ENCODE measurements around the gene FAM120AOS.

The FAM120AOS gene

DNA sequence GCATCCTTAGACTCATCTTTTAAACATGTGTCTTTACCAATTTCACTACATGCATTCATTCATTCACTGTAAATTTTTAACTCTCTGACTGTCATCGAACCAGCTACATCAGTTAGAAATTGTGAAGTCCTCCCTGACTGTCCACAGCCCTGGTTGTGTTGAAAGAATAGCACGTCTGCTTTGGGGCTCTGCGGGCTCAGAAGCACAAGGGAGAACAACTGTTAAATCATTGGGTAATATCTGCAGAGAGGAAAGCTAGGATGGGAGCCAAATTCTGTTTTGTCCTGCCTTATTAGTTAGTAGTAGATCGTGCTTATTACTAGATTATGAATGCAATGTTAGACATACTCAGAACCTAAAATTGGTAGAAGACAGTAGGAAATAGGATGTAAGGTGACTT, 26.3 kb upstream of the FAM120AOS start:
- H3K4me3 ChIP-seq (ENCODE audit: low read depth, low read length): no peak overlapping the region
- DNase-seq (ENCODE audit: low read depth): no peak
- no peak for TF ChIP-seq CTCF (IDR thresholded peaks at IDR 0.05; ENCODE audit: low read depth, low read length, missing control alignments)
- in situ Hi-C loops (cut with HindIII; ENCODE audit: low sequenced_read_pairs): no loop called here

DNA sequence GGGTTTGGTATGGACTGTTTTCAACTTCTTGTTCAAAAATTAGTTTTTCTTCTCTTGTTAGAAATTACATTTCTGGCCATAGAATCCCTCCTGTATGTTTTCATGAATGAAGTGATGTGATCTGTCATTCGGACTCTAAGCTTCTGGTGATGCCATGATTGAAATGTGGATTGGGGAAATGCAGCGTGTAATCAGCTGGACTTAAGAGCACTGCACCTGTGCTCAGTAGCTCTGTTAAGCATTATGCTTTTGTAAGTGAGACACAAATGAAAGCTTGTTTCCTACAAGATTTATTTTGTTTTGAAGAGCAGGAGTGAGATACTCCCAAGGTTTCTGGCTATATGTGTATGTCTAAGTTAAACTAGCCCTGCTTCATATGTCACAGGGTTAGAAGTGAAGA, 24.0 kb upstream of the FAM120AOS start:
- no peak for TF ChIP-seq CTCF (IDR thresholded peaks at IDR 0.05; ENCODE audit: low read depth, low read length, missing control alignments)
- DNase-seq (ENCODE audit: low read depth): no peak
- in situ Hi-C loops (cut with HindIII; ENCODE audit: low sequenced_read_pairs): no loop called here
- H3K4me3 ChIP-seq (ENCODE audit: low read depth, low read length): no peak overlapping the region

DNA sequence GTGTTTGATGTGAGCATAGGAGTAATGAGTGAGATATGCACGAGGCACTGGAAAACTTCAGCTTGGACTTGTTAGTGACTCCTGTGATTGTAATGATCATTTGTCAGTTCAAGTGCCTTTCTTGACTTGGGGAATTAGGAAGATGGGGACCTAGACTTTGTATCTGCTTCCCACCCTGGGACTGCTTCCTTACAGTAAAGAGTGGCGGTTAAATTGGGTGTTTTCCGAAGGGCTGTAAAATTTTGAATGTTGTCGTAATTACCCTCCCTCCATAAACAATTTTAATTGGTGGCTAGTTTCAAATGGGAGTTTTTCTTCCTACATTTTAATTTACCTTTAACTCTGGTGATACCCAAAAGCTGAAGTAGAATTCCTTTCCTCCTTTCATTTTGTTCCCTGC, 23.5 kb upstream of the FAM120AOS start:
- H3K4me3 ChIP-seq (ENCODE audit: low read depth, low read length): no peak overlapping the region
- DNase-seq (ENCODE audit: low read depth): no peak
- in situ Hi-C loops (cut with HindIII; ENCODE audit: low sequenced_read_pairs): no loop called here
- TF ChIP-seq CTCF (IDR thresholded peaks at IDR 0.05; ENCODE audit: low read depth, low read length, missing control alignments): no peak

DNA sequence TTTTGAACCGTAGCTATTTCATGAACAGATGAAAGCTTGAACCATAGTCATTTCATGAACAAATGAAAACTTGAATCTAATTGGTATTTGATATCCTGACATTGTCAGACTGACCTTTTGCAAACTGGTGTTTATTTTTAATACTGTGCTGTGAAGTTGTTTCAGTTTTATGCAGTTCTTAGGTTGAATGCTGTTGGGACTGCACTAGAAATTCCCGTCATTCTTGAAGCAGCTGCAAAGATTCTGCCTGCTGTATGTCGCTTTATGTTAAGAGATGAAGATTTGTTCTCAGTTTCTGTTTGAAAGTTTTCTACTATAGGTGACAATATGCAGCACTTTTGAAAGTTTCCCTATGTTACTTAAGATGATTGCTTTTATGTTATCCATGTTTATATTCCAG, 22.5 kb upstream of the FAM120AOS start:
- no peak for DNase-seq (ENCODE audit: low read depth)
- in situ Hi-C loops (cut with HindIII; ENCODE audit: low sequenced_read_pairs): no loop called here

DNA sequence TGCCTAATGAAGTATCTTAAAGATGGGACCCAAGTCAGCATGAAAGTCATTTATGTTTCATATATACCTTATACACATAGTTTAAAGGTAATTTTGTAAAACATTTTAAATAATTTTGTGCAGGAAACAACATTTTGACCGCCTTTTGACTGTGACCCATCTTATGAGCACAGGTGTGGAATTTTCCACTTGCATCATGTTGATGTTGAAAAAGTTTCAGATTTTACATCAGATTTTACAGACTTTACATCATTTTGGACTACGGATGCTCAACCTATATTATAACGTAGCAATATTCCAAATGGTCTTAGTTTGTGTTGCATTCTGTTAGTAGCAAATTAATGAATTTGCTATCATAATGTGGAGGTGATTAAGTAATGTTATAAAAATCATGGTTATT, 21.7 kb upstream of the FAM120AOS start:
- no peak overlapping the region for H3K4me3 ChIP-seq (ENCODE audit: low read depth, low read length)
- TF ChIP-seq CTCF (IDR thresholded peaks at IDR 0.05; ENCODE audit: low read depth, low read length, missing control alignments): no peak
- in situ Hi-C loops (cut with HindIII; ENCODE audit: low sequenced_read_pairs): no loop called here
- DNase-seq (ENCODE audit: low read depth): no peak

More for the DNA sequence above, 22.5 kb upstream of the FAM120AOS start:
- no peak for TF ChIP-seq CTCF (IDR thresholded peaks at IDR 0.05; ENCODE audit: low read depth, low read length, missing control alignments)
- H3K4me3 ChIP-seq (ENCODE audit: low read depth, low read length): no peak overlapping the region

GRCh38 chr9:93473411-93473810, 20.0 kb upstream of the FAM120AOS start:
- no peak overlapping the region for H3K4me3 ChIP-seq (ENCODE audit: low read depth, low read length)
- no peak for DNase-seq (ENCODE audit: low read depth)
- no peak for TF ChIP-seq CTCF (IDR thresholded peaks at IDR 0.05; ENCODE audit: low read depth, low read length, missing control alignments)
- in situ Hi-C loops (cut with HindIII; ENCODE audit: low sequenced_read_pairs): no loop called here

- DNase-seq (ENCODE audit: low read depth): no peak
- in situ Hi-C loops (cut with HindIII; ENCODE audit: low sequenced_read_pairs): no loop called here
These were observed 17.7 kb upstream of the FAM120AOS start for GRCh38 chr9:93471124-93471523.

More at GRCh38 chr9:93471124-93471523, 17.7 kb upstream of the FAM120AOS start:
- no peak for TF ChIP-seq CTCF (IDR thresholded peaks at IDR 0.05; ENCODE audit: low read depth, low read length, missing control alignments)
- H3K4me3 ChIP-seq (ENCODE audit: low read depth, low read length): no peak overlapping the region

Data from astrocyte of the cerebellum (primary cell).